Skin of body (tissue), 2 donors: Measurements from ENCODE around the gene PLEKHA7. TPM values are rescaled to one million over a fixed set of nuclear protein-coding genes. Genes with fewer than 3 reads are reported as not detected.

Source experiments
- DNase-seq: peaks from one replicate; lab custom pipeline; 2025; lab: John Stamatoyannopoulos, UW
- total RNA-seq: library from RNA; depleted of rRNA; stranded (reverse); fragments of >200 nt; gene quantifications from one replicate; pipeline ENCODE4 v1.2.3, GENCODE V29; 2014

The PLEKHA7 gene
- total RNA-seq, 1 donor from 2014 or later: 19.9 TPM

- no peak for DNase-seq
Measured at GRCh38 chr11:16744128-16744725, 270.0 kb downstream of the PLEKHA7 start.

- DNase-seq: no peak
Measured at GRCh38 chr11:16743478-16743877, 270.7 kb downstream of the PLEKHA7 start.

- no peak for DNase-seq
Measured at GRCh38 chr11:16741473-16741872, 272.7 kb downstream of the PLEKHA7 start.

- no peak for DNase-seq
Measured at GRCh38 chr11:16738947-16739815, 275.0 kb downstream of the PLEKHA7 start.

- peak; percentile 98 for DNase-seq
Measured at GRCh38 chr11:16738193-16738946, 275.8 kb downstream of the PLEKHA7 start, which contains the start of gene C11orf58. Gene C11orf58, plus strand, starts transcription at chr11:16738647. Its CDS starts 132 bp downstream, at chr11:16738779.

GRCh38 chr11:16737818-16738192 lies 276.4 kb downstream of the PLEKHA7 start:
- DNase-seq: peak; percentile 61

Other genes starting within 250 kb of the PLEKHA7 start
- 1,547 TPM for gene RPS13, start 63.3 kb upstream of the PLEKHA7 start, total RNA-seq
- 43.0 TPM for gene PIK3C2A, start 193.6 kb upstream of the PLEKHA7 start, total RNA-seq